ENCODE measurements around the gene SPRING1.
"Not testable (repeated sequence)": the region's sequence is repeated elsewhere in the genome, so short reads cannot be mapped to it uniquely, and the experiment has no call there.

Gene SPRING1

DNA sequence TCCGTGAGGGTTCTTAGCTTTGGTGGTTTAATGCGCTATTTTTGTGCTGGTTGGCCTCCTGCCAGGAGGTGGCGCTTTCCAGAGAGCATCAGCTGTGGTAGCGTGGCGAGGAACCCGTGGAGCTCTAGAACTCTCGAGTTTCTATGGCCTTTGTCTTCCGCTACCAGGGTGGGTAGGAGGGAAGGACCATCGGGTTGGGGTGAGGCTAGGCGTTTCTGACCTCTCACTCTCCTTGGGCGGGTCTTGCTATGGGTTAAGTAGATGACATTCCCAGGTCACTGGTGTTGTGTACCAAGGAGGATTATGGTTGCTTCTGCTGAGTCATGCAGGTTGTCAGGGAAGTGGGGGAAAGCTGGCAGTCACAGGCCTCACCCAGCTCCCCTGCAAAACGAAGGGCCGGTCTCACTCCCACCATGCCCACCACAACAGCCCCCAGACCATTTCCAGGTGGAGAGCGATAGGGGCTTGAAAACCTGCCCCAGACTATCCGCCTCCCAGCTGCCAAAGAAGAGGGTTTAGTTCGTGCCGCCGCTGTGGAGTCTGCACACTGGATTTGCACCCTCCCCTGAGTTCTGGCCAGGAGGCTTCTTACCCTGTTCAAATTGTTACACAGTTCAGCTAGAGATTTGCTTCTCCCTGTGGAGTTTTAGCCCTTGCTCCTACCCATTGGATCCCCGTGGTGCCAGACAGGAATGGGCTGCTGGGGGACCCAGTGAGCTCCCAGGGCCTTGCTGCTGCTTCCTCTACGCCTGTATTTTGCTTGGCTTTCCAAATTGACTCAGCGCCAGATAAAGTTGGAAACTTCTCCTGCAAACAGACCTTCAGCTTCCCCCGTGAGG is 22.1 kb upstream of the SPRING1 start:
- DNase-seq: peak; percentile 52
- H3K27ac Mint-ChIP-seq: peak overlapping the region; percentile 63
- peak overlapping the region; percentile 73 for H3K4me3 Mint-ChIP-seq

DNA sequence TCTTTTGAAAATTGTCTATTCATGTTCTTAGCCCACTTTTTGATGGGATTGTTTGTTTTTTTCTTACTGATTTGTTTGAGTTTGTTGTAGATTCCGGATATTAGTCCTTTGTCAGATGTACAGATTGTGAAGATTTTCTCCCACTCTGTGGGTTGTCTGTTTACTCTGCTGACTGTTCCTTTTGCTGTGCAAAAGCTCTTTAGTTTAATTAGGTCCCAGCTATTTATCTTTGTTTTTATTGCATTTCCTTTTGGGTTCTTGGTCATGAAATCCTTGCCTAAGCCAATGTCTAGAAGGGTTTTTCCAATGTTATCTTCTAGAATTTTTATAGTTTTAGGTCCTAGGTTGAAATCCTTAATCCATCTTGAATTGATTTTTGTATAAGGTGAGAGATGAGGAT is 16.9 kb upstream of the SPRING1 start:
- peaks cover 40% of the 10 kb centered on the region for H3K36me3 Mint-ChIP-seq (ENCODE audit: low read depth)
- H3K27me3 Mint-ChIP-seq; H3K27ac Mint-ChIP-seq; H3K4me1 Mint-ChIP-seq (ENCODE audit: low read depth); H3K9me3 Mint-ChIP-seq; DNase-seq; H3K4me3 Mint-ChIP-seq: not testable (repeated sequence)

More for the DNA sequence above, 22.1 kb upstream of the SPRING1 start:
- no peaks in the 10 kb centered on the region for H3K9me3 Mint-ChIP-seq
- H3K4me1 Mint-ChIP-seq (ENCODE audit: low read depth): peaks cover 7% of the 10 kb centered on the region
- H3K27me3 Mint-ChIP-seq: no peaks in the 10 kb centered on the region
- H3K36me3 Mint-ChIP-seq (ENCODE audit: low read depth): peaks cover 32% of the 10 kb centered on the region

DNA sequence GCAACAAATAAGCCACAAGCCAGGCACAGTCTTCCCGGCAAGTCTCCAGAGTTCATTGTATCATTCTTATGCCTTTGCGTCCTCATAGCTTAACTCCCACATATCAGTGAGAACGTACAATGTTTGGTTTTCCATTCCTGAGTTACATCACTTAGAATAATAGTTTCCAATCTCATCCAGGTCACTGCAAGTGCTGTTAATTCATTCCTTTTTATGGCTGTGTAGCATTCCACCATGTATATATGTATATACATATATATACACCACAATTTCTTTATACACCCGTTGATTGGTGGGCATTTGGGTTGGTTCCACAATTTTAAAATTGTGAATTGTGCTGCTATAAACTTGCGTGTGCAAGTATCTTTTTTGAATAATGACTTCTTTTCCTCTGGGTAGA is 16.2 kb upstream of the SPRING1 start:
- H3K4me1 Mint-ChIP-seq (ENCODE audit: low read depth); H3K9me3 Mint-ChIP-seq; H3K27ac Mint-ChIP-seq; DNase-seq; H3K27me3 Mint-ChIP-seq; H3K4me3 Mint-ChIP-seq: not testable (repeated sequence)
- H3K36me3 Mint-ChIP-seq (ENCODE audit: low read depth): peaks cover 37% of the 10 kb centered on the region

DNA sequence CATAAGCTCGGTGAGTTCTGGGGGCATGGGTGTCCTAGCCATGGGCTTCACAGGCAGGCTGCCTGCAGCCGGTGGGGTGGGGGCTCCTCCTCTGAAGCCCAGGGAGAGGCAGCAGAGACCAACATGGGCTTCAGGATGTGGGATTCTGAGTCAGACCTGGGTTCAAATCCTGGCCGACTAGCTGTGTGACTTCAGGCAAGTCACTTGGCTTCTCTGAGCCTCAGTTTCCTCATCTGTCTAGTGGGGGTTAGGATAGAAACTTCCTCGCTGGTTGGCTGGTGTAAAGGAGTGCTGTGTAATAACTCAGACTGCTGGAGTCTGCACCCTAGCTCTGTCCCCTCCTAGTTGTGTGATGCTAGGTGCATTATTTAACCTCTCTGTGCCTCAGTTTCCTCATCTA is 12.4 kb upstream of the SPRING1 start:
- Mint-ChIP-seq H3K4me1 (ENCODE audit: low read depth) (no peaks in the 10 kb centered on the region), H3K4me3 (no peak overlapping the region), H3K36me3 (ENCODE audit: low read depth) (peaks cover 24% of the 10 kb centered on the region), H3K27me3 (no peaks in the 10 kb centered on the region), H3K9me3 (no peaks in the 10 kb centered on the region), H3K27ac (no peak overlapping the region)
- DNase-seq: no peak

DNA sequence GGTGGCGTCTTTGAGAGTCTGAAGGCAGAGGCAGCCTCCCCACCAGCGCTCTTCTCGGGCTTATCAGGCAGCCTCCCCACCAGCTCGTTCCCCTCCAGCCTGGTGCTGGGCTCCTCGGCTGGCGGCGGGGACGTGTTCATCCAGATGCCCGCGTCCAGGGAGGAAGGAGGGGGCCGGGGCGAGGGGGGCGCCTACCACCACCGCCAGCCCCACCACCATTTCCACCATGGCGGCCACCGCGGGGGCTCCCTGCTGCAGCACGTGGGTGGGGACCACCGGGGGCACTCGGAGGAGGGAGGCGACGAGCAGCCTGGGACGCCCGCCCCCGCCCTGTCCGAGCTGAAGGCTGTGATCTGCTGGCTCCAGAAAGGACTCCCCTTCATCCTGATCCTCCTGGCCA is 12.0 kb upstream of the SPRING1 start:
- no peak overlapping the region for H3K27ac Mint-ChIP-seq
- H3K27me3 Mint-ChIP-seq: no peaks in the 10 kb centered on the region
- peaks cover 22% of the 10 kb centered on the region for H3K36me3 Mint-ChIP-seq (ENCODE audit: low read depth)
- no peaks in the 10 kb centered on the region for H3K4me1 Mint-ChIP-seq (ENCODE audit: low read depth)
- H3K9me3 Mint-ChIP-seq: no peaks in the 10 kb centered on the region
- DNase-seq: no peak
- no peak overlapping the region for H3K4me3 Mint-ChIP-seq

DNA sequence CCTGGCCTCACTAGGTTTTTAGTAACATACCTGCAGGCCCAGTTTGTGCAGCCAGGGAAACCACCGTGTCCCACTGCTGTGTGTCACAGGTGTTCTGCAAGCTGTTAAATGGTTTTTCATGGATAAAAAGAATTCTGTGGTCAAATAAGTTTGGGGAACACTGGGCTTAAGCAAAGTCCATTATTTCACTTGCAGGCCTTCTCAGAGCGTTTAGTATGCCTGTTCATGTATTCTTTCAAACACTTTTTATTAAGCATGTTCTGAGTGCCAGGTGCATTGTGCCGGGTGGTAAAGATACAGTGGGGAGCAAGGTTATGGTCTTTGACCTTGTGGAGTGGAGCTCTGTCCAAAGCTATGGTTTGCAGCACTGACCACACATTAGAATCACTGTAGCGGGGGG is 7.7 kb upstream of the SPRING1 start:
- Mint-ChIP-seq H3K9me3 (no peaks in the 10 kb centered on the region), H3K27me3 (no peaks in the 10 kb centered on the region), H3K36me3 (ENCODE audit: low read depth) (peaks cover 12% of the 10 kb centered on the region), H3K4me1 (ENCODE audit: low read depth) (no peaks in the 10 kb centered on the region), H3K4me3 (no peak overlapping the region), H3K27ac (no peak overlapping the region)
- DNase-seq: no peak

DNA sequence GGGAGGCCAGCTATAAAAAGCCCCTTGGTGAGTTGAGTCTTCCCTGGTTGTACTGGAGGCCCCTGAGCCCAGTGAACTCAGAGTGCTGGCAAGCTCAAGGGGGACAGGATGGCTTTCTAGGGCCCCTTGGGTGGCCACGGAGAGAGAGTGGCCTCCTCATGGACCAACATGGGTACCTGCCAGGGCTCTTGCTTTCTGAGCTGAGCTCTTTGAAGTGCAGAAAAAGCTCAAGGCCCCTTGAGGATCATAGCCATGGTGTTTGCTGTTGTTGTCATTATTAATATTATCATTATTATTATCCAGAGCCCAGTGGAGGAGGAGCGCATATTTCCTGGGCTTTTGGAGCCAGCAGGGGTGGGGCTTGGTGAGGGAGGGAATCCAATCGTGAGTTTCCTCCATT is 6.9 kb upstream of the SPRING1 start:
- Mint-ChIP-seq H3K36me3 (ENCODE audit: low read depth) (peaks cover 12% of the 10 kb centered on the region), H3K9me3 (no peaks in the 10 kb centered on the region), H3K4me3 (no peak overlapping the region), H3K27ac (no peak overlapping the region), H3K4me1 (ENCODE audit: low read depth) (no peaks in the 10 kb centered on the region), H3K27me3 (no peaks in the 10 kb centered on the region)
- DNase-seq: no peak

DNA sequence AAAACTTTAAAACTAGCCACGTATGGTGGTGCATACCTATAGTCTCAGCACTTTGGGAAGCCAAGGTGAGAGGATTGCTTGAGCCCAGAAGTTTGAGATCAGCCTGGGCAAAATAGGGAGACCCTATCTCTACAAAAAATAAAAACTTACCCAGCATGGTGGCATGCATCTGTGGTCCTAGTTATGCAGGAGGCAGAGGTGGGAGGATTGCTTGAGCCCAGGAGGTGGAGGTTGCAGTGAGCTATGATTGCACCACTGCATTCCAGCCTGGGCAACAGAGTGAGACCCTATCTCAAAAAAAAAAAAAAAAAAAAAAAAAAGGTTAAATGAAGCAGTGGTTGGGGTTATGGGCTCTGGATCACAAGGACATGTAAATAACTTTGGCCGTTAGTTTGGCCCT is 4.9 kb upstream of the SPRING1 start:
- DNase-seq, H3K27ac Mint-ChIP-seq, H3K4me3 Mint-ChIP-seq, H3K9me3 Mint-ChIP-seq, H3K27me3 Mint-ChIP-seq: not testable (repeated sequence)
- Mint-ChIP-seq H3K36me3 (ENCODE audit: low read depth) (peaks cover 16% of the 10 kb centered on the region), H3K4me1 (ENCODE audit: low read depth) (peaks cover 13% of the 10 kb centered on the region)

DNA sequence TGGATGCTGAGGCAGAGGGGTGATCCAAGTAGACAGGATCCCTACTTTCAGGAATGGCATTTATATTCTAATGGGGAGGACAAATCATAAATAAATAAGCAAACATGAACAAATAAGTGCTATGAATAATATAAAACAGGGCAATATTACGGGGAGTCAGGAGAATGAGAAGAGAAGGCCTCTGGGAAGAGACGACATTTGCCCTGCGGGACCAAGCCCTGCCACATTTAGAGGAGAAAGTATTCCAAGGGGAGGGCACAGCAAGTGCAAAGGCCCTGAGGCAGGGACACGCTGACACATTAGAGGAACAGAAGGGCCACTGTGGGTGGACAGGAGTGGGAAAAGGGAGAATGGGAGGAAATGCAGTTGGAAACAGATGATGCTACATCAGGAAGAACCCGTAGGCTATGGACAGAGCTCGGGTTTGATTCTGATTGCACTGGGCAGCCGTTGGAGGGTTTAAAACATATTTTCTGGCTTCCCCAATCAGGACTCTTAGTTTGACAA is 1.6 kb upstream of the SPRING1 start:
- H3K4me3 Mint-ChIP-seq: peak overlapping the region; percentile 90
- no peaks in the 10 kb centered on the region for H3K9me3 Mint-ChIP-seq
- H3K27me3 Mint-ChIP-seq: no peaks in the 10 kb centered on the region
- no peak overlapping the region for H3K27ac Mint-ChIP-seq
- H3K4me1 Mint-ChIP-seq (ENCODE audit: low read depth): peaks cover 30% of the 10 kb centered on the region
- peaks cover 29% of the 10 kb centered on the region for H3K36me3 Mint-ChIP-seq (ENCODE audit: low read depth)
- DNase-seq: no peak

DNA sequence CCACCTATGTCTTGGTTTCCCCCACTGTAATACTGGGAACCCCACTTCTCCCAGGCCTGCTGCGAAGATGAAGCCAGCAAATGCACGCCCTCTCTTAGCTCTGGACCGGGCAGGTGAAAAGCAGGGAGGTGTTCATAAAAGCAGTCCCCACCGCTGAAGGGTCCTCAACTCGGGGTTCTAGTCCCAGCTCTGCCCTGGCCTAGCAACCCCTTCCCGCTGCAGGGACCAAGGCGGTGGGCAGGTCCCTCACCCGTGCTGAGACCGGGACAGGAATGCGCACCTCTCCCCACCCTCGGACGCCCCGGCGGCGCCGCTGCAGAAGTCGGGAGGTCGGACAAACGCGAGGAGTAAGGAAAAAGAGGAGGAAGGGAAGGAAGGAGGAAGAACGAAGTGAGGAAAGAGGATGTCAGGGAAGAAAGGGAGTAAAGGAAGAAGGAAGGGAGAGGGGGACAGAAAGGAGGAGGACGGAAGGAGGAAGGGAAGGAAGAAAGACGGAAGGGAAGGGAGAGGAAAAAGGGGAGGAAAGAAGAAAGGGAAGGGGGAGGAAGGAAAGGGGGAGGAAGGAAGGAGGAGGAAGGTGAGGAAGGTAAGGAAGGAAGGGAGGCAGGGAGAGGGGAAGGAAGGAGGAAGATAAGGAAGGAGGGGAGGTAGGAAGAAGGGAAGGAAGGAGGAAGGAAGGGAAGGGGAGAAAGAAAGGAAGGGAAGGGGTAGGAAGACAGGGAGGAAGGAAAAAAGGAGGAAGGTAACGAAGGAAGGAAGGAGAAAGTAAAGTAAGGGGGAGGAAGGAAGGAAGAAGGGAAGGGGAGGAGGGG is 701 bp downstream of the SPRING1 start:
- peaks cover 38% of the 10 kb centered on the region for H3K36me3 Mint-ChIP-seq (ENCODE audit: low read depth)
- no peaks in the 10 kb centered on the region for H3K9me3 Mint-ChIP-seq
- H3K27me3 Mint-ChIP-seq: no peaks in the 10 kb centered on the region
- DNase-seq: no peak
- peak overlapping the region; percentile 80 for H3K27ac Mint-ChIP-seq
- H3K4me3 Mint-ChIP-seq: peak overlapping the region; percentile 90
- H3K4me1 Mint-ChIP-seq (ENCODE audit: low read depth): peaks cover 42% of the 10 kb centered on the region

DNA sequence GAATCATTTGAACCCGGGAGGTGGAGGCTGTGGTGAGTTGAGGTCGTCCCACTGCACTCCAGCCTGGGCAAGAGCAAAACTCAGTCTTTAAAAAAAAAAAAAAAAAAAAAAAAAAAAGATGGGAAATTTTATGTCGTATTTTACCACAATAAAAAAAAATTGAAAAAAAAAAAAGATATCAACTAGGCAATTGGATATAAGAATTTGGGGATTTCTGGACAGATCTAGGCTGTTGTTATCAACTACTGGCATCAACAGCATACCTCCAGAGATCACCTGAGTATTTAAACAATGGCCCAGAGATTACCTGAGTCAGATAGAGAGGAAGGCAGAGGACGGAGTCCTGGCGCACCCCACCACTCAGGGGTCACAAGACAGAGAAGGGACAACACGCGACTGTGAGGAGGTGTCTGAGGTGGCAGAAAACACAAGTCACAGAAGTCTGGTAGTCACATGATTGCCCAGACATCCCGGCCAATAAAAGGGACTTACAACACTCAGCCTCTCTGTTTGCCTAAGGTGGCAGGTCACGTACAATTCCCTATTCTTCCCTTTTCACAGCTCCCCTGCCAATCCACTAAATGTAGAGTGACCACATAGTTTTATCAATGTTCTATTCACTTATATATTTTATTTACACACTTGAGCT is 1.8 kb downstream of the SPRING1 start:
- Mint-ChIP-seq H3K4me3 (peak overlapping the region; percentile 90), H3K9me3 (no peaks in the 10 kb centered on the region), H3K27ac (peak overlapping the region; percentile 40), H3K4me1 (ENCODE audit: low read depth) (peaks cover 45% of the 10 kb centered on the region), H3K27me3 (no peaks in the 10 kb centered on the region), H3K36me3 (ENCODE audit: low read depth) (peaks cover 40% of the 10 kb centered on the region)
- no peak for DNase-seq

DNA sequence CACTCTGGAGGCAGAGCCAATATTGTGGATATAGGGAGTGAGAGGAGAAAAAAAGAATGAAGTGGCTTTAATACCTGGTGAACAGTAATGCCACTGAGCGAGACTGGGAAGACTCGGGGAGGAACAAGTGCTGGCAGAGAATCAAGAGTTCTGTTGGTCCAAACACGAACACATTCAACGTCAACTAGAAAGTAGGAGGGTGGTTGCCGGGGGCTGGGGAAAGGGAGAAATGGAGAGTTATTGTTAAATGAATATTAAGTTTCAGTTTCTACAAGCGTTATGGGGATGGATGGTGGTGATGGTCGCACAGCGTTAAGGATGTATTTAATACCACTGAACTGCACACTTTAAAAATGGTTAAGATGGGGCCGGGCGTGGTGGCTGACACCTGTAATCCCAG is 2.8 kb downstream of the SPRING1 start:
- peaks cover 45% of the 10 kb centered on the region for H3K4me1 Mint-ChIP-seq (ENCODE audit: low read depth)
- no peak overlapping the region for H3K27ac Mint-ChIP-seq
- H3K27me3 Mint-ChIP-seq: no peaks in the 10 kb centered on the region
- peaks cover 45% of the 10 kb centered on the region for H3K36me3 Mint-ChIP-seq (ENCODE audit: low read depth)
- H3K4me3 Mint-ChIP-seq: no peak overlapping the region
- DNase-seq: no peak
- H3K9me3 Mint-ChIP-seq: no peaks in the 10 kb centered on the region

DNA sequence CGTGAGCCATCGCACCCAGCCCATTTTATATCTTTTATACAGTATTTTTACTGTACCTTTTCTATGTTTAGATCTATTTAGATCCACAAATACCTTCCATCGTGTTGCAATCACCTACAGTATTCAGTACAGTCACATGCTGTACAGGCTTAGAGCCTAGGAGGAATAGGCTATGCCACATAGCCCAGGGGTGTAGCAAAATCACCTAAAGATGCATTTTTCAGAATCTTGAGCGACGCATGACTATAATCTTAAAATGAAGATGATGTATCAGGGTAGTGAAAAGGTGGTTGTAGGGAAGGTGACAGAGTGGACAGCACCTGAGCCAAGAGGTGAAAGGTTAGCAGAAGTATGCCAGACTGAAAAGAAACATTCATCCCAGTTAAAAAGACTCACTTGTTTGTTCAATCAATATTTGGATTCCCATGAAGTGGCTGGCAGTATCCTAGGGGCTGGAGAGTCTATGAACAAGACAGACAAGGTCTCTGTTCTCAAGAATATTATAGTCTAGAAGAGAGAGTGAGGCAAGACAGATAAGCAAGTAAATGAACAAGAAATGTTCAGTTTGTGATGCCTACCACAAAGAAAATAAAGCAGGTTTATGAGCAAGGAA is 3.6 kb downstream of the SPRING1 start:
- no peak overlapping the region for H3K27ac Mint-ChIP-seq
- H3K4me1 Mint-ChIP-seq (ENCODE audit: low read depth): peaks cover 48% of the 10 kb centered on the region
- no peak for DNase-seq
- H3K36me3 Mint-ChIP-seq (ENCODE audit: low read depth): peaks cover 49% of the 10 kb centered on the region
- no peaks in the 10 kb centered on the region for H3K27me3 Mint-ChIP-seq
- no peaks in the 10 kb centered on the region for H3K9me3 Mint-ChIP-seq
- no peak overlapping the region for H3K4me3 Mint-ChIP-seq

DNA sequence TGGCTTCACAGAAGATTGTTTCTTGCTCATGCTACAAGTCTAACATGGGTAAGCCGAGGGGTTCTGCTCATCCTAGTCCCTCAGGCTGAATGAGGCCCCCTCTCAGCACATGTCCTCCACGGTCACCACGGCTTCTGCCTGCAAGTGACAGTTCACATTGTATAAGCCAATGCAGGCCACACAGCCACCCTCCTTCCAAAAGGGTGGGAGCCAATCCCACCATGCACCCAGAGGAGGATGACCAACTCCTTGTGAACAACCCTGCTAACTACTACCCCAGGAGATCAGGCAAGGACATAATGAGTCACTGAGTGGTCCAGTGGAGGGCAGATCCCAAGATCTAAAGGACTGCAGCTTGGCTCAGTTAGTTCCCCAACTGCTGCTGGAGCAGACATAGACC is 6.1 kb downstream of the SPRING1 start:
- Mint-ChIP-seq H3K4me1 (ENCODE audit: low read depth) (peaks cover 46% of the 10 kb centered on the region), H3K27me3 (no peaks in the 10 kb centered on the region), H3K36me3 (ENCODE audit: low read depth) (peaks cover 51% of the 10 kb centered on the region), H3K4me3 (no peak overlapping the region), H3K27ac (no peak overlapping the region), H3K9me3 (no peaks in the 10 kb centered on the region)
- no peak for DNase-seq
